HFFc6 (cell line): ENCODE measurements around the gene BMPR1B. TPM values are rescaled to one million over a fixed set of nuclear protein-coding genes. Genes with fewer than 3 reads are reported as not detected.

Experiments
- DNase-seq: peaks from one replicate; pipeline ENCODE4 v3.0.0-alpha.2; 2018
- H3K27ac Mint-ChIP-seq: 2 replicates; pipeline ENCODE4 v1.8.0; 2020; ENCODE audit warnings: mild to moderate bottlenecking, mixed read lengths
- H3K27me3 Mint-ChIP-seq: 2 replicates; pipeline ENCODE4 v1.8.0; 2021; ENCODE audit warnings: mild to moderate bottlenecking, moderate library complexity, mixed read lengths; ENCODE audit not compliant: insufficient read depth
- H3K36me3 Mint-ChIP-seq: 2 replicates; pipeline ENCODE4 v1.8.0; 2021; ENCODE audit warnings: low read depth, mixed read lengths
- H3K4me1 Mint-ChIP-seq: 2 replicates; pipeline ENCODE4 v1.8.0; 2020; ENCODE audit warnings: low read depth, mixed read lengths
- H3K4me3 Mint-ChIP-seq: 2 replicates; pipeline ENCODE4 v1.8.0; 2020; ENCODE audit warnings: mild to moderate bottlenecking, moderate library complexity, mixed read lengths
- H3K9me3 Mint-ChIP-seq: 2 replicates; pipeline ENCODE4 v1.8.0; 2020; ENCODE audit warnings: mild to moderate bottlenecking, mixed read lengths
- CTCF ChIP-seq: fragments of 200-600 bp; sonication (generic); IDR thresholded peaks from 2 replicates; pipeline ENCODE4 v1.5.0; 2021; ENCODE audit warnings: antibody characterized with exemption, mild to moderate bottlenecking
- total RNA-seq, 6 experiments: library from RNA; stranded (reverse); fragmentation: NEBNext Ultra II Directional; extraction: Animal tissue kit (Norgen Biotek cat#: 25700); gene quantifications; 2 replicates in 1 of 6; 3 replicates in 5 of 6; pipeline ENCODE4 v1.2.3, GENCODE V29; 2021

Gene BMPR1B
- total RNA-seq, 6 experiments from 2014 or later, result not detected

DNA sequence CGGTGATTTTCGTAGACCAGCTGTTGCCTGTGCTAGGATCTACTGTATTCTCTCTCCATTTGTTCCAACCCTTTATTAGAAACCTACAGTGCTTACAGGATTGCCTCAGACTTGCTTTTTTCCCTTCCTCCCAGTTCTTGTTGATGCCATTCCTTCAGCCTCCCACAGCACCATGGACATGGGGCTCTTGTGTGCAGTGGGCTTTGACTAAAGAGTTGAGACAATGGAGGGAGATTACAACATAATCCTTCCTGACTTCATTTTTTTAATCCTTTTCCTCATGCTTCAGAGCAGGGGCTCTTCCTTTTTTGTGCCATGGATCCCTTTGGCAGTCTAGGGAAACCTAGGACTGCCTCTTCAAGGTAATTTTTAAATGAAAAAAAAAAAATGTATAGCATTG lies 92.1 kb downstream of the BMPR1B start:
- Mint-ChIP-seq H3K36me3 (no peaks in the 10 kb centered on the region), H3K4me3 (no peak overlapping the region), H3K27ac (no peak overlapping the region), H3K4me1 (no peaks in the 10 kb centered on the region), H3K27me3 (no peaks in the 10 kb centered on the region; the same call in 1 of the 2 replicates), H3K9me3 (no peaks in the 10 kb centered on the region)
- DNase-seq, result no peak
- TF ChIP-seq CTCF, result no peak

DNA sequence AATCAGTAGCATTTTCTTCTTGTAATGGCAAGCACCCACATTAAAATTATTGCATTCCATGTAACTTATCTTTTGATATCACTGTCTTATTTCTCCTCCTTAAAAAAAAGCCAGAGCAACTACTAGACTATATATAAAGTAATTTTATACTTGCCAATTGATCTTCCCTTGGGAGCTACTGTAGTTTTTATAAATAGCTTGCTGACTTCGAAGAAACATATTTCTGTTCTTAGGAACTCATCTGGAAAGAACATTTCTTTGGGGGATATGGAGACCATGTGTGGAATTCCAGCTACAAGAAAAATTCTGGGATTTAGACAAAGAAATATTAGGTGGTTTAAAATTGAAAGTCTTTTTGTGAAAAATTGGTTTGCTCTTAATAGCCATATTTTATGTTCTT lies 94.9 kb downstream of the BMPR1B start:
- H3K27me3 Mint-ChIP-seq, result no peaks in the 10 kb centered on the region; the same call in 1 of the 2 replicates
- DNase-seq, result no peak
- H3K36me3 Mint-ChIP-seq, result no peaks in the 10 kb centered on the region
- no peaks in the 10 kb centered on the region for H3K9me3 Mint-ChIP-seq
- no peak overlapping the region for H3K27ac Mint-ChIP-seq
- no peak overlapping the region for H3K4me3 Mint-ChIP-seq
- no peak for TF ChIP-seq CTCF
- H3K4me1 Mint-ChIP-seq, result no peaks in the 10 kb centered on the region

DNA sequence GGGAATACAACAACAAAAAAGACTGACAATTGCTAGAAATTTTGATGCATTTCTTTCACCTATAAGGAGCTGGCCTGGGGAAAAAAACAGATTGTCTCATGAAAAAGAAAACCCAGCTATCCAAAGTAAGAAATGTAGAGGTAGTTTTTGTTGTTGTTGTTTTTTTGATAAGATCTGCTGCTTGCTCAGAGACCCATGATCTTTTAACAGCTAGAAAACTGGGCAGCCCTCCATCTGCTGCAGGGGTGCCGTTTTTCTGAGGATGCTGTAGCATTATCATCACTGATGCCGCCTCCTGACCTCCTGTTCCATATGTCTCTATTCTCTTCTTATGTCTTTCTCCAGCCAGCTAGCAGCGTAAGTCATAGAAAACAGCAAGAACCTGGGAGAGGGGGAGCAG lies 98.3 kb downstream of the BMPR1B start:
- Mint-ChIP-seq H3K36me3 (no peaks in the 10 kb centered on the region), H3K4me1 (no peaks in the 10 kb centered on the region), H3K27me3 (peaks cover 2% of the 10 kb centered on the region), H3K9me3 (no peaks in the 10 kb centered on the region), H3K4me3 (no peak overlapping the region), H3K27ac (no peak overlapping the region)
- no peak for DNase-seq
- no peak for TF ChIP-seq CTCF

GRCh38 chr4:94870146-94870545 lies 112.4 kb downstream of the BMPR1B start:
- no peak for DNase-seq
- H3K27me3 Mint-ChIP-seq, result no peaks in the 10 kb centered on the region; the same call in 1 of the 2 replicates

GRCh38 chr4:94871644-94872305 lies 114.0 kb downstream of the BMPR1B start:
- Mint-ChIP-seq H3K27me3 (peaks cover 1% of the 10 kb centered on the region), H3K27ac (no peak overlapping the region), H3K4me1 (no peaks in the 10 kb centered on the region)

More at GRCh38 chr4:94870146-94870545, 112.4 kb downstream of the BMPR1B start:
- no peak for TF ChIP-seq CTCF
- Mint-ChIP-seq H3K27ac (no peak overlapping the region), H3K4me1 (no peaks in the 10 kb centered on the region), H3K36me3 (no peaks in the 10 kb centered on the region), H3K9me3 (no peaks in the 10 kb centered on the region), H3K4me3 (no peak overlapping the region)

More at GRCh38 chr4:94871644-94872305, 114.0 kb downstream of the BMPR1B start:
- Mint-ChIP-seq H3K36me3 (no peaks in the 10 kb centered on the region), H3K9me3 (no peaks in the 10 kb centered on the region), H3K4me3 (no peak overlapping the region)
- no peak for DNase-seq
- no peak for TF ChIP-seq CTCF
